Frontal cortex (tissue), 4 donors: Measurements from ENCODE around the gene HS3ST5. TPM values are rescaled to one million over a fixed set of nuclear protein-coding genes. Genes with fewer than 3 reads are reported as not detected.
"Not testable (repeated sequence)": the region's sequence is repeated elsewhere in the genome, so short reads cannot be mapped to it uniquely, and the experiment has no call there.

ENCODE experiments used
- DNase-seq, 2 donors: peaks; one replicate each; pipeline ENCODE4 v3.0.0; 2012; ENCODE audit warnings: low spot score in 2 of 2
- FAIRE-seq: peaks from 2 replicates; lab custom pipeline; 2012; peaks lifted over from hg19 to GRCh38; lab: Jason Lieb, UNC
- small RNA-seq: library from RNA; depleted of rRNA; stranded (forward); fragments of <200 nt; gene quantifications from one replicate; pipeline ENCODE3, GENCODE V24; 2014
- total RNA-seq: library from RNA; depleted of rRNA; stranded (reverse); fragments of >200 nt; gene quantifications from one replicate; pipeline ENCODE4 v1.2.3, GENCODE V29; 2014
- donor health status: control.
- donor health status: control.
- donor health status: control.

HS3ST5 gene
- total RNA-seq, 1 donor from 2014 or later = 13.9 TPM

DNA sequence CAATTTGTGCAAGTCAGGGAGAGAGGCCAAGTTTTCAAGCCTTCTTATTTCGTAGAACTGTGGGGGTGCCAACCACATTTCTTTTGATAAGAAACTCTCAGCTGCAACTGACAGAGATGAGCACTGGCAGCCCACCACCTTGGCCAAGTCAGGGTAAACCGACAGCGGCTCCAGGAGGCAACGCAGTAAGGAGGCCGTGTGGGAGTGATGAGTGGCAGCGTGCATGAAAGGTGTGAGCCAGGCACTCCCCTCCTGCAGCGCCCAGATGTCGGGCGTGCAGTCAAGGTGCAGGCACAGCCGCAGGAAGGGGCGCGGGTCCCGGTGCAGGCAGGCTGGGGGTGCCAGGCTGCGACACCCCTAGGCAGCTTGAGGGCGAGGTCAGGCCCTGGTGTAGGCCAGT, 322.6 kb downstream of the HS3ST5 start:
- FAIRE-seq (no peak), DNase-seq (no peak)

GRCh38 chr6:114017146-114017545, 325.7 kb downstream of the HS3ST5 start:
- FAIRE-seq, DNase-seq: not testable (repeated sequence)

DNA sequence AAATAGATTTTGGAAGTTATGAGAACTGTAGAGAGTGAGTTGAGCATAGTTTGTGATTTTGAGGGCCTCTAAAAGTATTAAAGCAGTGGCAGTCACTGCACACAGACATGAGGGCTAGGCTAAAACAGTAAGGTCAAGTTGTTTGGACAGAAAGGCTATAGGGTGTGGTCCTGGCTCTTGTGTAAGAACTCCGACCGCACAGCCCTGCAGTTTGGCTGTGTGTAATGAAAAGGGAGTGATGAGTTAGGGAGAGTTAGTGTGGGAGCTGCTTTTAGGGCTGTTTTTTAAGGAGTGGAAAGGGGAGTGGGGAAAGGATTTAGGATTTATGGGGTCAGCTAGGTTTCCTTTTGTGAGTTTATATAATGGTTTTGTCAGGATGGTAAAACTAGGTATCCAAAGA, 328.7 kb downstream of the HS3ST5 start:
- FAIRE-seq = not testable (repeated sequence)

DNA sequence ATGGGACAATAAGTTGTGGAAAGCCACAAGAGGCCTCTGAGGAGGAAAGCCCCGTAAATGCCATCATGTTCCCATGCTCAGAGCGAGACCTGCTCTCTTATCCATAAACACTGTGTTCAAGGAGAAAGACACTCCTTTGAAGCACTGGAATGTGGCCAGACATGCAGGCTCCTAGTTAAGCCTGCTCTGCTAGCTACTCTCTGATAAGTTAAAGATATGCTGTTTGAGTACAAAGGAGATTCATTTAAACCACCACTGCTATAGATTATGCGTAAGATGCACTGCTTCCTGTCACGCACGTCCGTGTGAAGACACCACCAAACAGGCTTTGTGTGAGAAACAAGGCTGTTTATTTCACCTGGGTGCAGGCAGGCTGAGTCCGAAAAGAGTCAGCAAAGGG, 331.3 kb downstream of the HS3ST5 start:
- not testable (repeated sequence) for FAIRE-seq, DNase-seq

More for the DNA sequence above, 328.7 kb downstream of the HS3ST5 start:
- DNase-seq = not testable (repeated sequence)

DNA sequence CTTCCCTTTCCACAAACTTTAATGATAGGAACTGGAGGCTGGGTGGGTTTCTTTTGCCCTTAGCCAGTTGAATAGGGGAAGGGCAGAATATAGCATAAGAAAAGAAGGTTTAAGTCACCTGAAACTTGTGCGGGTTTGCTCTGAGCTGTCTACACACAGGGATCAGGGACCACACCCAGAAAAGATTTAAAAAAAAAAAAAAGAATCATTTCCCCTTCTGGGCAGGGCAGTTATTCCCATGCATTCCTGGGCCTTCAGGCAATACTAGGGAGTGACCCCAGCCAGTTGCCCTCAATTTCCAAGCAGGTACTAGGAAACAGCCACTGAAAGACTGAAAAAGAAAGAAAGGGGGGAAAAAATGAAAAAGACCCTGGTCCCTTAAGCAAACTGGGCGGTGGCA, 332.3 kb downstream of the HS3ST5 start:
- no peak for DNase-seq
- no peak for FAIRE-seq

DNA sequence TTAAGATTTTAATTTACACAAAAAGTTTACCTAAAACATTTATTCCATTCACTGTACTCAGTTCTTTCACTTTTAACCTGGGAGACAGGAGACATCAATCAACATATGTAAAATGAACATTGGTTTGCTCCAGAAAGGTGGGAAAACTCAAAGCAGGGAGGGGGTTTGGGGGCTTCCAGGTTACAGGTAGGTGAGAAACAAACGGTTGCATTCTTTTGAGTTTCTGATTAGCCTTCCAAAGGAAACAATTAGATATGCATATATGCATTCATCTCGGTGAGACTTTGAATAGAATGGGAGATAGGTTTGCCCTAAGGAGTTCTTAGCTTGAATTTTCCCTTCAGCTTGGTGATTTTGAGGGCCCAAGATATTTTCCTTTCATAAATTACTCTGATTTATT, 333.6 kb downstream of the HS3ST5 start:
- FAIRE-seq (no peak), DNase-seq (no peak)

- FAIRE-seq = no peak
Observed at GRCh38 chr6:114008331-114008730, 334.5 kb downstream of the HS3ST5 start.

GRCh38 chr6:114007516-114007915, 335.3 kb downstream of the HS3ST5 start:
- FAIRE-seq = no peak

More at GRCh38 chr6:114008331-114008730, 334.5 kb downstream of the HS3ST5 start:
- DNase-seq = no peak

More at GRCh38 chr6:114007516-114007915, 335.3 kb downstream of the HS3ST5 start:
- no peak for DNase-seq

Small RNA genes lying within 50 kb of the gene (small RNA-seq; reads per million reads assigned to genes)
- gene RNA5SP213 = not detected
